ENCODE data around the gene PDE4D. TPM values are rescaled to one million over a fixed set of nuclear protein-coding genes. Genes with fewer than 3 reads are reported as not detected.

The PDE4D gene
- total RNA-seq, 1 donor = 12.7 TPM

- TF ChIP-seq, protein P1, sequence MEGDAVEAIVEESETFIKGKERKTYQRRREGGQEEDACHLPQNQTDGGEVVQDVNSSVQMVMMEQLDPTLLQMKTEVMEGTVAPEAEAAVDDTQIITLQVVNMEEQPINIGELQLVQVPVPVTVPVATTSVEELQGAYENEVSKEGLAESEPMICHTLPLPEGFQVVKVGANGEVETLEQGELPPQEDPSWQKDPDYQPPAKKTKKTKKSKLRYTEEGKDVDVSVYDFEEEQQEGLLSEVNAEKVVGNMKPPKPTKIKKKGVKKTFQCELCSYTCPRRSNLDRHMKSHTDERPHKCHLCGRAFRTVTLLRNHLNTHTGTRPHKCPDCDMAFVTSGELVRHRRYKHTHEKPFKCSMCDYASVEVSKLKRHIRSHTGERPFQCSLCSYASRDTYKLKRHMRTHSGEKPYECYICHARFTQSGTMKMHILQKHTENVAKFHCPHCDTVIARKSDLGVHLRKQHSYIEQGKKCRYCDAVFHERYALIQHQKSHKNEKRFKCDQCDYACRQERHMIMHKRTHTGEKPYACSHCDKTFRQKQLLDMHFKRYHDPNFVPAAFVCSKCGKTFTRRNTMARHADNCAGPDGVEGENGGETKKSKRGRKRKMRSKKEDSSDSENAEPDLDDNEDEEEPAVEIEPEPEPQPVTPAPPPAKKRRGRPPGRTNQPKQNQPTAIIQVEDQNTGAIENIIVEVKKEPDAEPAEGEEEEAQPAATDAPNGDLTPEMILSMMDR (IDR thresholded peaks at IDR 0.05; ENCODE audit: insufficient read depth, low read length) = no peak
- no peak overlapping the region for H3K4me3 ChIP-seq (ENCODE audit: low read depth, low read length)
- DNase-seq (ENCODE audit: low read depth) = no peak
These were observed 904.6 kb downstream of the PDE4D start for GRCh38 chr5:58988938-58989337.

GRCh38 chr5:58987193-58987592 lies 906.3 kb downstream of the PDE4D start:
- H3K4me3 ChIP-seq (ENCODE audit: low read depth, low read length) = no peak overlapping the region
- DNase-seq (ENCODE audit: low read depth) = no peak

DNA sequence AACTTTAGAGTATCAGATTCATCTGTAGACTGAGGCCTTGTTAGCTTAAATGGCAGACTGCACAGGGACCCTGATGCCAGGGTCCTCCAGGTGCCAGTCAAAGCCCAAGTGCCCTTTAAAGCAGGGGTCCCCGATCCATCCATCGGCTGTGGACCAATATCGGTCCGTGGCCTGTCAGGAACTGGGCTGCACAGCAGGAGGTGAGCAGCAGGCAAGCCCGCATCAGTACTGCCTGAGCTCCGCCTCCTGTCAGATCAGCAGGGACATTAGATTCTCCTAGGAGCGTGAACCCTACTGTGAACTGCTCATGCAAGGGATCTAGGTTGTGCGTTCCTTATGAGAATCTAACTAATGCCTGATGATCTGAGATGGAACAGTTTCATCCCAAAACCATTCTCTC lies 907.2 kb downstream of the PDE4D start:
- DNase-seq (ENCODE audit: low read depth) = no peak
- H3K4me3 ChIP-seq (ENCODE audit: low read depth, low read length) = no peak overlapping the region
- TF ChIP-seq, protein P1 (IDR thresholded peaks at IDR 0.05; ENCODE audit: insufficient read depth, low read length) = no peak

More at GRCh38 chr5:58987193-58987592, 906.3 kb downstream of the PDE4D start:
- TF ChIP-seq, protein P1 (IDR thresholded peaks at IDR 0.05; ENCODE audit: insufficient read depth, low read length) = no peak

DNA sequence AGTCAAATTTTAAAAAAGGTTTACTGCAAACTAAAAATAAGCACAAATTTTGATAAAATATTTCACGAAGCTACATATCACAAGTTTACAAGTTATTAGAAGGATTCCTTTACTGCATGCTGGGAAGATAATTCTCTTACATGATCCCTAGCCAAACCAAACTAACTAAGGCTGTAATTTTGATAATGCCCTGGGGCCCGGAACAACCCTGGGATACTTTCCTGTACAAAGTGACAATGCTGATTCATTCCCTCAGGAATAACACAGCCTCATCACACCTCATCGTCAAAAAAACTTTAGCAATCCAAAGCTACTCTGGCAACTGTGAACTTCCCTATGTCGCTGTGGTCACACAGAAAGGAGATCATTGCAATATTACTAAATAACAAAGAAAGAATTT lies 907.8 kb downstream of the PDE4D start:
- TF ChIP-seq, protein P1 (IDR thresholded peaks at IDR 0.05; ENCODE audit: insufficient read depth, low read length) = no peak
- no peak overlapping the region for H3K4me3 ChIP-seq (ENCODE audit: low read depth, low read length)
- DNase-seq (ENCODE audit: low read depth) = no peak

DNA sequence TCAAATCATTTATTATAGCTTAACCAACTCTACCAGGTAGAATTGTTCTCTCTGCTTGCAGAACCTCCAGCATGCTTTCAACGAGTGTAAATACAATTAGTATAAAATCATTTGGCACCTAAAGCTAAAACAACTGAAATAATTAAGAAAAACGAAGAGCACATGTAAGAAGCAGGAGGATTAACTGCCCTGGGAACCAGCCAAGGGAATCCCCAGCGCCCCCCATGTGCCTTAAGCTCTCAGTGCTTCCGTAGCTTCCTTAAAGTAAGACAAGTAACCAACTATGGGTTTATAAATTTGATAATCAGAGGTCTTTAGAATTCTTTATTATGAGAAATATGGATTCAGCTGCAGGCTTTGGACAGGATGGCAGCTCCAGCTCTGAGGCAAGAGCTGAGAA lies 908.2 kb downstream of the PDE4D start:
- TF ChIP-seq, protein P1 (IDR thresholded peaks at IDR 0.05; ENCODE audit: insufficient read depth, low read length) = no peak
- DNase-seq (ENCODE audit: low read depth) = no peak
- no peak overlapping the region for H3K4me3 ChIP-seq (ENCODE audit: low read depth, low read length)

DNA sequence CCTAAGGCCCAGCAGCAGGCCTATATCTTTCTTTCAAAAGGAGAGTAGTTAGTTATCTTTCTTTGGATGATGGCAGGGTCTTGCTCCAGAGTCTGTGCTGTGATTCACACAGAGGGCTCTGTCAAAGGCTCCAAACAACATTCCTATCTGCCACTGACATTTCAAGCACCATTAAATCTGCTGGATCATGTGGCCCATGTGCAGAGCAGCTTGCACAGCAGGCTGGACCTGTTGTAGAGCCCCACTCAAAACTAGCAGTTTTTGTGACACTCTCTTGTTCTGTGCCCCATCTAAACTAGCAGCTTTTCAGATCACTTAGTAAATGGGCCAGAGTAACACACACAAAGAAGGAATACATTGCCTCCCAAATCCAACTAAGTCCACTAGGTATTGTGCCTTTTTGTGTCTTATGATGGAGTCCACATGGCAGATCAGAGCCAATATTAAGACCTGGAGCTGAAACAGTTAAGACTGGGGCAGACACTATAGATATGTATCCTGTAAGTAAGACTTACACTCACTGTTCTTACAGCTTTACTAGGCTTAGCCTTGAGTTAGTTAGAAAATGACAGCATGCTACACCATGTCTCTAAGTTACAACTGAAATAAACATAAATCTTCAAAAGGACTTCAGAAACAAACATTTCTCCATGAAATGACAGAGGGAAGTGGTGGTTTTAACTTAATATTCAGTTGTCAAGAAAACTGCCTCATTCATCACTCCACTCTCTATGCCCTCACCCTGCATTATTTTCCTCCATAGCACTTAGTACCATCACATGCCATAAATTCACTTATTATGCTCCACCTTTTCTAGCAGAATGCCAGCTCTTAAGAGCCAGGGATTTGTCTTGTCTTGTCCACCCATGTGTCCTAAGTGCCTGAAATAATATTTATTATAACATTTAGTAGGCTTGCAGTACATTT lies 909.7 kb downstream of the PDE4D start:
- no peak overlapping the region for H3K4me3 ChIP-seq (ENCODE audit: low read depth, low read length)
- no peak for DNase-seq (ENCODE audit: low read depth)
- TF ChIP-seq, protein P1 (IDR thresholded peaks at IDR 0.05; ENCODE audit: insufficient read depth, low read length) = no peak

All from fibroblast of the aortic adventitia (primary cell).